Epithelial cell of prostate (primary cell): Measurements from ENCODE around the gene SIRT7.

ENCODE experiments used
- DNase-seq: peaks from one replicate; pipeline ENCODE4 v3.0.0-alpha.2; 2011; ENCODE audit warnings: low read depth, low spot score
- H3K27ac ChIP-seq: fragments of 450-650 bp; 2 replicates; pipeline ENCODE4 v1.5.1; 2017; ENCODE audit warnings: mild to moderate bottlenecking

Gene SIRT7

GRCh38 chr17:81908793-81909192 lies 9.2 kb downstream of the SIRT7 start:
- no peak overlapping the region for H3K27ac ChIP-seq
- DNase-seq, result no peak

GRCh38 chr17:81907219-81908145 lies 10.5 kb downstream of the SIRT7 start:
- H3K27ac ChIP-seq, result no peak overlapping the region
- no peak for DNase-seq

- DNase-seq, result no peak
- no peak overlapping the region for H3K27ac ChIP-seq
Measured at GRCh38 chr17:81906476-81907218, 11.3 kb downstream of the SIRT7 start.

GRCh38 chr17:81905993-81906392 lies 12.0 kb downstream of the SIRT7 start:
- no peak overlapping the region for H3K27ac ChIP-seq
- no peak for DNase-seq

GRCh38 chr17:81905424-81905875 lies 12.5 kb downstream of the SIRT7 start:
- H3K27ac ChIP-seq, result no peak overlapping the region
- DNase-seq, result no peak

GRCh38 chr17:81904600-81905423 lies 13.2 kb downstream of the SIRT7 start:
- DNase-seq, result no peak
- no peak overlapping the region for H3K27ac ChIP-seq

GRCh38 chr17:81903896-81904599 lies 13.9 kb downstream of the SIRT7 start:
- DNase-seq, result no peak
- H3K27ac ChIP-seq, result no peak overlapping the region

GRCh38 chr17:81903415-81903831 lies 14.6 kb downstream of the SIRT7 start:
- no peak for DNase-seq
- H3K27ac ChIP-seq, result no peak overlapping the region

- H3K27ac ChIP-seq, result no peak overlapping the region
- DNase-seq, result no peak
Measured at GRCh38 chr17:81902653-81903414, 15.1 kb downstream of the SIRT7 start.

GRCh38 chr17:81902023-81902652 lies 15.8 kb downstream of the SIRT7 start, which contains the start of gene NPB:
NPB (plus strand) TSS chr17:81902238; CDS start chr17:81902278, 40 bp downstream.
- no peak within 1 kb of the TSS for H3K27ac ChIP-seq
- no peak for DNase-seq

- no peak for DNase-seq
Measured at GRCh38 chr17:81901167-81902022, 16.6 kb downstream of the SIRT7 start.

GRCh38 chr17:81900181-81900820 lies 17.7 kb downstream of the SIRT7 start:
- no peak overlapping the region for H3K27ac ChIP-seq
- DNase-seq, result no peak

More at GRCh38 chr17:81901167-81902022, 16.6 kb downstream of the SIRT7 start:
- no peak overlapping the region for H3K27ac ChIP-seq

GRCh38 chr17:81899514-81900166 lies 18.3 kb downstream of the SIRT7 start:
- DNase-seq, result no peak
- no peak overlapping the region for H3K27ac ChIP-seq

- peak overlapping the region; percentile 66 for H3K27ac ChIP-seq
- DNase-seq, result no peak
Measured at GRCh38 chr17:81898885-81899284, 19.1 kb downstream of the SIRT7 start.

- peak; percentile 39 for DNase-seq
- peak overlapping the region; percentile 66 for H3K27ac ChIP-seq
Measured at GRCh38 chr17:81898029-81898866, 19.7 kb downstream of the SIRT7 start.

GRCh38 chr17:81895400-81895799 lies 22.6 kb downstream of the SIRT7 start:
- no peak overlapping the region for H3K27ac ChIP-seq
- no peak for DNase-seq
